Mammary epithelial cell (primary cell): ENCODE results near the gene RNF34.

Experiments
- CTCF ChIP-seq, 2 donors: IDR thresholded peaks in 1 of 2; conservative IDR thresholded peaks in 1 of 2; 2 replicates each; pipeline ENCODE4 v1.5.1; 2011 to 2012; ENCODE audit warnings: inconsistent platforms in 2 of 2, low read length in 2 of 2, mild to moderate bottlenecking in 2 of 2, control low read depth in 1 of 2, low read depth in 1 of 2; ENCODE audit not compliant: insufficient read depth in 1 of 2; ENCODE audit errors: extremely low read depth in 1 of 2
- EZH2 ChIP-seq: IDR thresholded peaks from 2 replicates; pipeline ENCODE4 v1.6.1; 2012; ENCODE audit warnings: low read length, inconsistent platforms, borderline replicate concordance

- no peak for TF ChIP-seq CTCF (conservative IDR thresholded peaks at IDR 0.05 in 1 of 2, IDR thresholded peaks at IDR 0.05 in 1 of 2; ENCODE audit: extremely low read depth in 1 of 2, insufficient read depth in 1 of 2, low read depth in 1 of 2, low read length in 2 of 2)
- no peak for TF ChIP-seq EZH2
Measured at GRCh38 chr12:121443911-121444841, 44.3 kb downstream of the RNF34 start.
